Measurements from ENCODE around the gene IFNA1.
A peak's percentile ranks its signal among the peaks of the same experiment; 100 is the strongest.
"Not testable (repeated sequence)": the region's sequence is repeated elsewhere in the genome, so short reads cannot be mapped to it uniquely, and the experiment has no call there.

IFNA1 gene

DNA sequence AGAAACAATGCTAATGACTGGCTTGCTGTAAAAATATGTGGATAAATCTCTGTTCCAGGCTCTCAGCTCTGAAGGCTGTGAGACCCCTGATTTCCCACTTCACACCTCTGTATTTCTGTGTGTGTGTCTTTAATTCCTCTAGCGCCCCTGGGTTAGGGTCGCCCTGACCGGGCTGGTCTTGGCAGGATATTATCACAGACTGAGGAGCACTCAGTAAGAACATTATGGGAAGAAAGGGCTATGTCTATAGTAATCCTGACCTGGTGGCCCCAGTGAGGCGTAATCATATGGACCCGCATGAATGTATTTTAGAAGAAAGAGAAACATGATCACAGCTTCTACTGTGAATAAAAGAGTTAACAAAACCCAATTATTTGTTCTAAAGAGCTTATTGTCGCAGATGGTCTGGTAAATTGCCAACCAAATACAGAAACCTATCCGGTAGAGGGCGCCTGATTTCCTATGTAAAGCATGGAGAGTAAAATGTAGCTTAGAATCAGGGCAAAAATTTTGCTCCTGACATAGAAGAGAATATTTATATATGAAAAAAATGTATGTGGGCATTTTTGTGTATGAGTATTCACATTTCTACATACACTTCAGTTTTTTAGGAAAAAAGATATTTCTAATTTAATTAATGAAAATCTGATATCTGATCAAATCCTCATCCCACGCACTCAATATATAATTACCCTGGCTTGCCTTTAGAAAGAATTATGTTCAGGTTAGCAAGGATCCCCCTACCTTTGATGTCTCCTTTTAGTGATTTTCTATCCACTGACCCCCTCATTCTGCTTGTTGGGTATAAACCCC lies 5.8 kb upstream of the IFNA1 start:
- H3K9ac ChIP-seq (ENCODE audit: insufficient read length), result no peak overlapping the region
- TF ChIP-seq FOXP2 (optimal IDR thresholded peaks at IDR 0.05; ENCODE audit: control extremely low read depth, extremely low read length, insufficient read depth) (no peak), EZH2 (IDR thresholded peaks at IDR 0.05) (no peak), POLR2AphosphoS5 (IDR thresholded peaks at IDR 0.05; ENCODE audit: borderline replicate concordance, low read depth, low read length) (no peak)
- DNase-seq (ENCODE audit: low read depth, low spot score), result peak; percentile 40

GRCh38 chr9:21435015-21435383 lies 5.2 kb upstream of the IFNA1 start:
- not testable (repeated sequence) for H3K27ac ChIP-seq; H3K9ac ChIP-seq (ENCODE audit: insufficient read length); H3K9me3 ChIP-seq (ENCODE audit: low read depth, low read length); DNase-seq (ENCODE audit: low read depth, low spot score); H3K4me3 ChIP-seq; H3K36me3 ChIP-seq (ENCODE audit: insufficient read depth, low read length)

More for the DNA sequence above, 5.8 kb upstream of the IFNA1 start:
- H3K36me3 ChIP-seq (ENCODE audit: insufficient read depth, low read length), result no peaks in the 10 kb centered on the region
- H3K27ac ChIP-seq, result no peak overlapping the region
- H3K4me3 ChIP-seq, result no peak overlapping the region
- H3K9me3 ChIP-seq (ENCODE audit: low read depth, low read length), result no peaks in the 10 kb centered on the region

- no peak overlapping the region for H3K4me3 ChIP-seq
- H3K27ac ChIP-seq, result no peak overlapping the region
- no peaks in the 10 kb centered on the region for H3K36me3 ChIP-seq (ENCODE audit: insufficient read depth, low read length)
- no peak for DNase-seq (ENCODE audit: low read depth, low spot score)
- TF ChIP-seq EZH2 (IDR thresholded peaks at IDR 0.05) (no peak), FOXP2 (optimal IDR thresholded peaks at IDR 0.05; ENCODE audit: control extremely low read depth, extremely low read length, insufficient read depth) (no peak), POLR2AphosphoS5 (IDR thresholded peaks at IDR 0.05; ENCODE audit: borderline replicate concordance, low read depth, low read length) (no peak)
- H3K9me3 ChIP-seq (ENCODE audit: low read depth, low read length), result no peaks in the 10 kb centered on the region
- no peak overlapping the region for H3K9ac ChIP-seq (ENCODE audit: insufficient read length)
Measured at GRCh38 chr9:21443849-21444625, 3.8 kb downstream of the IFNA1 start.

- H3K9ac ChIP-seq (ENCODE audit: insufficient read length); H3K9me3 ChIP-seq (ENCODE audit: low read depth, low read length); H3K4me3 ChIP-seq; H3K27ac ChIP-seq; DNase-seq (ENCODE audit: low read depth, low spot score); H3K36me3 ChIP-seq (ENCODE audit: insufficient read depth, low read length): not testable (repeated sequence)
Measured at GRCh38 chr9:21449312-21449711, 9.1 kb downstream of the IFNA1 start.

- Histone ChIP-seq H3K9me3 (ENCODE audit: low read depth, low read length) (no peaks in the 10 kb centered on the region), H3K9ac (ENCODE audit: insufficient read length) (no peak overlapping the region), H3K4me3 (no peak overlapping the region), H3K27ac (no peak overlapping the region), H3K36me3 (ENCODE audit: insufficient read depth, low read length) (no peaks in the 10 kb centered on the region)
- DNase-seq (ENCODE audit: low read depth, low spot score), result no peak
- no peak for TF ChIP-seq FOXP2 (optimal IDR thresholded peaks at IDR 0.05; ENCODE audit: control extremely low read depth, extremely low read length, insufficient read depth)
- no peak for TF ChIP-seq EZH2 (IDR thresholded peaks at IDR 0.05)
- no peak for TF ChIP-seq POLR2AphosphoS5 (IDR thresholded peaks at IDR 0.05; ENCODE audit: borderline replicate concordance, low read depth, low read length)
Measured at GRCh38 chr9:21450733-21451394, 10.6 kb downstream of the IFNA1 start.

DNA sequence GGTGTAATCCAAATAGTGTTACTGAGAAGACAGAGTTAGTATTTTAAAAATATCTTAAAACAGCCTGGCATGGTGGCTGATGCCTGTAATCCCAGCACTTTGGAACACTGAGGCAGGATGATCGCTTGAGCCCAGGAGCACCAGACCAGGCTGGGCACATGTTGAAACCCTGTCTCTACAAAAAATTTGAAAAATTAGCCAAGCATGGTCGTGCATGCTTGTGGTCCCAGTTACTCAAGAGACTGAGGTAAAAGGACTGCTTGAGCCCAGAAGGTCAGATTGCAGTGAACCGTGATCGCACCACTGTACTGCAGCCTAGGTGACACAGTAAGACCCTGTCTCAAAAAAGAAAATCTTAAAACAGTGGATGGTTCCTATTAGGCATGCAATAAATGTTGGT lies 12.4 kb downstream of the IFNA1 start:
- no peak for TF ChIP-seq EZH2 (IDR thresholded peaks at IDR 0.05)
- TF ChIP-seq FOXP2 (optimal IDR thresholded peaks at IDR 0.05; ENCODE audit: control extremely low read depth, extremely low read length, insufficient read depth), result no peak
- TF ChIP-seq POLR2AphosphoS5 (IDR thresholded peaks at IDR 0.05; ENCODE audit: borderline replicate concordance, low read depth, low read length), result no peak

GRCh38 chr9:21454149-21454548 lies 13.9 kb downstream of the IFNA1 start:
- Histone ChIP-seq H3K9ac (ENCODE audit: insufficient read length) (no peak overlapping the region), H3K4me3 (no peak overlapping the region), H3K27ac (no peak overlapping the region), H3K36me3 (ENCODE audit: insufficient read depth, low read length) (no peaks in the 10 kb centered on the region), H3K9me3 (ENCODE audit: low read depth, low read length) (no peaks in the 10 kb centered on the region)
- TF ChIP-seq FOXP2 (optimal IDR thresholded peaks at IDR 0.05; ENCODE audit: control extremely low read depth, extremely low read length, insufficient read depth) (no peak), EZH2 (IDR thresholded peaks at IDR 0.05) (no peak), POLR2AphosphoS5 (IDR thresholded peaks at IDR 0.05; ENCODE audit: borderline replicate concordance, low read depth, low read length) (no peak)
- DNase-seq (ENCODE audit: low read depth, low spot score), result no peak

More for the DNA sequence above, 12.4 kb downstream of the IFNA1 start:
- Histone ChIP-seq H3K9ac (ENCODE audit: insufficient read length) (no peak overlapping the region), H3K36me3 (ENCODE audit: insufficient read depth, low read length) (no peaks in the 10 kb centered on the region), H3K4me3 (no peak overlapping the region), H3K27ac (no peak overlapping the region), H3K9me3 (ENCODE audit: low read depth, low read length) (no peaks in the 10 kb centered on the region)
- DNase-seq (ENCODE audit: low read depth, low spot score), result no peak

GRCh38 chr9:21455320-21455719 lies 15.1 kb downstream of the IFNA1 start:
- no peak for TF ChIP-seq POLR2AphosphoS5 (IDR thresholded peaks at IDR 0.05; ENCODE audit: borderline replicate concordance, low read depth, low read length)
- no peak for TF ChIP-seq FOXP2 (optimal IDR thresholded peaks at IDR 0.05; ENCODE audit: control extremely low read depth, extremely low read length, insufficient read depth)
- TF ChIP-seq EZH2 (IDR thresholded peaks at IDR 0.05), result no peak
- Histone ChIP-seq H3K9ac (ENCODE audit: insufficient read length) (no peak overlapping the region), H3K9me3 (ENCODE audit: low read depth, low read length) (no peaks in the 10 kb centered on the region), H3K27ac (no peak overlapping the region), H3K36me3 (ENCODE audit: insufficient read depth, low read length) (no peaks in the 10 kb centered on the region), H3K4me3 (no peak overlapping the region)
- no peak for DNase-seq (ENCODE audit: low read depth, low spot score)
